ENCODE measurements around the gene TMEM82. TPM values are rescaled to one million over a fixed set of nuclear protein-coding genes. Genes with fewer than 3 reads are reported as not detected.

Gene TMEM82
- total and polyA plus RNA-seq, 2 experiments from 2014 or later: 11.9 to 16.4 TPM

GRCh38 chr1:15722836-15723532 lies 19.3 kb upstream of the TMEM82 start:
- WGBS (ENCODE audit: low lambda C conversion rate, missing lambda C conversion rate): 86% methylated on average over 13 of the region's 13 CpGs
- Histone ChIP-seq H3K9me2 (replicated peaks; ENCODE audit: insufficient read depth) (no peaks in the 10 kb centered on the region), H3K79me2 (no peaks in the 10 kb centered on the region), H3K4me2 (no peak overlapping the region), H3K9me3 (ENCODE audit: low read depth) (no peaks in the 10 kb centered on the region), H4K20me1 (ENCODE audit: insufficient read depth, poor library complexity, severe bottlenecking) (no peaks in the 10 kb centered on the region), H3K27ac (no peak overlapping the region), H3K36me3 (replicated peaks; ENCODE audit: insufficient read depth, low read depth) (no peaks in the 10 kb centered on the region), H3K27me3 (no peaks in the 10 kb centered on the region), H3K4me3 (no peak overlapping the region), H3K4me1 (ENCODE audit: insufficient read depth) (peaks cover 6% of the 10 kb centered on the region), H2AFZ (no peak overlapping the region)
- no peak for DNase-seq (ENCODE audit: low spot score)
- TF ChIP-seq EZH2phosphoT487 (IDR thresholded peaks at IDR 0.05; ENCODE audit: low read depth, severe bottlenecking, unreplicated experiment) (no peak), EZH2 (IDR thresholded peaks at IDR 0.05; ENCODE audit: borderline replicate concordance) (no peak), CTCF (IDR thresholded peaks at IDR 0.05; ENCODE audit: poor library complexity) (no peak)

GRCh38 chr1:15723631-15724246 lies 18.6 kb upstream of the TMEM82 start:
- DNase-seq (ENCODE audit: low spot score): no peak
- 93% methylated on average over 18 of the region's 20 CpGs for WGBS (ENCODE audit: low lambda C conversion rate, missing lambda C conversion rate)
- TF ChIP-seq EZH2phosphoT487 (IDR thresholded peaks at IDR 0.05; ENCODE audit: low read depth, severe bottlenecking, unreplicated experiment) (no peak), EZH2 (IDR thresholded peaks at IDR 0.05; ENCODE audit: borderline replicate concordance) (no peak), CTCF (IDR thresholded peaks at IDR 0.05; ENCODE audit: poor library complexity) (no peak)
- H3K4me3 ChIP-seq: no peak overlapping the region
- H3K79me2 ChIP-seq: no peaks in the 10 kb centered on the region
- no peaks in the 10 kb centered on the region for H3K36me3 ChIP-seq (replicated peaks; ENCODE audit: insufficient read depth, low read depth)
- H2AFZ ChIP-seq: no peak overlapping the region
- H4K20me1 ChIP-seq (ENCODE audit: insufficient read depth, poor library complexity, severe bottlenecking): no peaks in the 10 kb centered on the region
- no peaks in the 10 kb centered on the region for H3K27me3 ChIP-seq
- H3K9me3 ChIP-seq (ENCODE audit: low read depth): no peaks in the 10 kb centered on the region
- no peak overlapping the region for H3K27ac ChIP-seq
- no peaks in the 10 kb centered on the region for H3K4me1 ChIP-seq (ENCODE audit: insufficient read depth)
- no peaks in the 10 kb centered on the region for H3K9me2 ChIP-seq (replicated peaks; ENCODE audit: insufficient read depth)
- no peak overlapping the region for H3K4me2 ChIP-seq

GRCh38 chr1:15724949-15725880 lies 17.1 kb upstream of the TMEM82 start:
- Histone ChIP-seq H3K79me2 (no peaks in the 10 kb centered on the region), H3K36me3 (replicated peaks; ENCODE audit: insufficient read depth, low read depth) (no peaks in the 10 kb centered on the region), H2AFZ (no peak overlapping the region), H3K4me1 (ENCODE audit: insufficient read depth) (no peaks in the 10 kb centered on the region), H3K27ac (no peak overlapping the region), H3K27me3 (no peaks in the 10 kb centered on the region), H3K9me3 (ENCODE audit: low read depth) (no peaks in the 10 kb centered on the region), H3K9me2 (replicated peaks; ENCODE audit: insufficient read depth) (no peaks in the 10 kb centered on the region), H3K4me3 (no peak overlapping the region), H3K4me2 (no peak overlapping the region), H4K20me1 (ENCODE audit: insufficient read depth, poor library complexity, severe bottlenecking) (no peaks in the 10 kb centered on the region)
- 81% methylated on average over 26 of the region's 26 CpGs for WGBS (ENCODE audit: low lambda C conversion rate, missing lambda C conversion rate)
- no peak for DNase-seq (ENCODE audit: low spot score)
- TF ChIP-seq CTCF (IDR thresholded peaks at IDR 0.05; ENCODE audit: poor library complexity): no peak
- no peak for TF ChIP-seq EZH2 (IDR thresholded peaks at IDR 0.05; ENCODE audit: borderline replicate concordance)
- TF ChIP-seq EZH2phosphoT487 (IDR thresholded peaks at IDR 0.05; ENCODE audit: low read depth, severe bottlenecking, unreplicated experiment): no peak

Measured in hepatocyte (in vitro differentiated cells).